Breast epithelium (tissue), 4 donors: ENCODE results near the gene FAM170B. TPM values are rescaled to one million over a fixed set of nuclear protein-coding genes. Genes with fewer than 3 reads are reported as not detected.
A peak's percentile ranks its signal among the peaks of the same experiment; 100 is the strongest.

Experiments used
- DNase-seq, 2 donors: peaks; one replicate each; pipeline ENCODE4 v3.0.0-alpha.2; 2019; ENCODE audit warnings: low spot score in 2 of 2
- H3K27ac ChIP-seq, 2 donors: fragments of 200-600 bp; sonication (generic) in 1 of 2; one replicate each; pipeline ENCODE4 v1.5.1; 2016 to 2019; ENCODE audit warnings: mild to moderate bottlenecking in 1 of 2
- H3K27me3 ChIP-seq, 2 donors: fragments of 200-600 bp; sonication (generic) in 1 of 2; one replicate each; pipeline versions ENCODE4 v1.5.1 to v1.6.0; 2017 to 2019; ENCODE audit warnings: control low read depth in 1 of 2, mild to moderate bottlenecking in 1 of 2
- H3K36me3 ChIP-seq: fragments of 200-600 bp; one replicate; pipeline ENCODE4 v1.5.1; 2019
- H3K4me1 ChIP-seq, 2 donors: fragments of 200-600 bp; sonication (generic); one replicate each; pipeline ENCODE4 v1.5.1; 2016 to 2019; ENCODE audit warnings: control low read depth in 1 of 2
- H3K4me3 ChIP-seq, 3 donors: fragments of 200-600 bp; sonication (generic); 1 replicate in 2 of 3; 2 replicates in 1 of 3; pipeline ENCODE4 v1.5.1; 2016 to 2019; ENCODE audit warnings: mild to moderate bottlenecking in 3 of 3, moderate library complexity in 2 of 3
- H3K9me3 ChIP-seq, 2 donors: fragments of 200-600 bp; sonication (generic) in 1 of 2; one replicate each; pipeline ENCODE4 v1.5.1; 2016 to 2019; ENCODE audit warnings: control low read depth in 1 of 2
- POLR2A ChIP-seq: fragments of 450-650 bp; IDR thresholded peaks from one replicate; pipeline ENCODE4 v1.6.1; 2016; ENCODE audit warnings: antibody characterized with exemption, mild to moderate bottlenecking, moderate library complexity
- POLR2AphosphoS5 ChIP-seq, 3 donors: sonication (generic); formaldehyde crosslinking; IDR thresholded peaks; one replicate each; pipeline ENCODE4 v1.6.1; 2017; ENCODE audit warnings: antibody characterized with exemption in 3 of 3
- intact Hi-C: fragments of 100-400 bp; cut with DNase I; formaldehyde crosslinking; loops from one replicate; pipeline ENCODE4 v1.15.1; 2023; ENCODE audit warnings: low total_unique reads
- total RNA-seq, 3 donors: library from RNA; depleted of rRNA; stranded (reverse); fragments of >200 nt; gene quantifications; one replicate each; pipeline ENCODE4 v1.1.0, GENCODE V29; 2016
- TF ChIP-seq, protein P1 (sequence below), 3 donors: fragments of 450-650 bp; IDR thresholded peaks; one replicate each; pipeline ENCODE4 v1.5.1; 2016 to 2017; ENCODE audit warnings: antibody characterized with exemption in 3 of 3, mild to moderate bottlenecking in 3 of 3, moderate library complexity in 3 of 3

The FAM170B gene
- total RNA-seq, 3 donors from 2014 or later: not detected

GRCh38 chr10:49136525-49136924, 2.7 kb upstream of the FAM170B start:
- H3K36me3 ChIP-seq: no peaks in the 10 kb centered on the region
- no peak for DNase-seq
- H3K9me3 ChIP-seq: no peaks in the 10 kb centered on the region
- H3K4me1 ChIP-seq: no peaks in the 10 kb centered on the region
- no peaks in the 10 kb centered on the region for H3K27me3 ChIP-seq
- no peak for TF ChIP-seq POLR2A
- TF ChIP-seq POLR2AphosphoS5 (IDR thresholded peaks at IDR 0.05): no peak
- TF ChIP-seq, protein P1, sequence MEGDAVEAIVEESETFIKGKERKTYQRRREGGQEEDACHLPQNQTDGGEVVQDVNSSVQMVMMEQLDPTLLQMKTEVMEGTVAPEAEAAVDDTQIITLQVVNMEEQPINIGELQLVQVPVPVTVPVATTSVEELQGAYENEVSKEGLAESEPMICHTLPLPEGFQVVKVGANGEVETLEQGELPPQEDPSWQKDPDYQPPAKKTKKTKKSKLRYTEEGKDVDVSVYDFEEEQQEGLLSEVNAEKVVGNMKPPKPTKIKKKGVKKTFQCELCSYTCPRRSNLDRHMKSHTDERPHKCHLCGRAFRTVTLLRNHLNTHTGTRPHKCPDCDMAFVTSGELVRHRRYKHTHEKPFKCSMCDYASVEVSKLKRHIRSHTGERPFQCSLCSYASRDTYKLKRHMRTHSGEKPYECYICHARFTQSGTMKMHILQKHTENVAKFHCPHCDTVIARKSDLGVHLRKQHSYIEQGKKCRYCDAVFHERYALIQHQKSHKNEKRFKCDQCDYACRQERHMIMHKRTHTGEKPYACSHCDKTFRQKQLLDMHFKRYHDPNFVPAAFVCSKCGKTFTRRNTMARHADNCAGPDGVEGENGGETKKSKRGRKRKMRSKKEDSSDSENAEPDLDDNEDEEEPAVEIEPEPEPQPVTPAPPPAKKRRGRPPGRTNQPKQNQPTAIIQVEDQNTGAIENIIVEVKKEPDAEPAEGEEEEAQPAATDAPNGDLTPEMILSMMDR (IDR thresholded peaks at IDR 0.05): no peak
- H3K27ac ChIP-seq: peak overlapping the region; percentile 32 to 71
- intact Hi-C loops: loop anchor here (5.0 kb wide), 1 partner anchor 389 kb away; no protein-coding TSS in a partner anchor
- no peak overlapping the region for H3K4me3 ChIP-seq

- H3K36me3 ChIP-seq: no peaks in the 10 kb centered on the region
- no peaks in the 10 kb centered on the region for H3K9me3 ChIP-seq
- H3K27me3 ChIP-seq: no peaks in the 10 kb centered on the region
- TF ChIP-seq POLR2AphosphoS5 (IDR thresholded peaks at IDR 0.05) (no peak), POLR2A (no peak)
- TF ChIP-seq, protein P1 (IDR thresholded peaks at IDR 0.05): no peak
- DNase-seq: no peak
- H3K27ac ChIP-seq: peak overlapping the region; percentile 59 to 71
- intact Hi-C loops: loop anchor here (5.0 kb wide), 1 partner anchor 388 kb away; no protein-coding TSS in a partner anchor
- H3K4me3 ChIP-seq: no peak overlapping the region
- H3K4me1 ChIP-seq: no peaks in the 10 kb centered on the region
Observed at GRCh38 chr10:49135575-49136313, 1.9 kb upstream of the FAM170B start.

GRCh38 chr10:49134327-49134726, 506 bp upstream of the FAM170B start:
- no peak for DNase-seq
- intact Hi-C loops: no loop called here
- Histone ChIP-seq H3K36me3 (no peaks in the 10 kb centered on the region), H3K27ac (no peak overlapping the region), H3K9me3 (no peaks in the 10 kb centered on the region), H3K4me3 (no peak overlapping the region), H3K27me3 (no peaks in the 10 kb centered on the region), H3K4me1 (no peaks in the 10 kb centered on the region)
- no peak for TF ChIP-seq POLR2A
- no peak for TF ChIP-seq POLR2AphosphoS5 (IDR thresholded peaks at IDR 0.05)
- TF ChIP-seq, protein P1 (IDR thresholded peaks at IDR 0.05): no peak

DNA sequence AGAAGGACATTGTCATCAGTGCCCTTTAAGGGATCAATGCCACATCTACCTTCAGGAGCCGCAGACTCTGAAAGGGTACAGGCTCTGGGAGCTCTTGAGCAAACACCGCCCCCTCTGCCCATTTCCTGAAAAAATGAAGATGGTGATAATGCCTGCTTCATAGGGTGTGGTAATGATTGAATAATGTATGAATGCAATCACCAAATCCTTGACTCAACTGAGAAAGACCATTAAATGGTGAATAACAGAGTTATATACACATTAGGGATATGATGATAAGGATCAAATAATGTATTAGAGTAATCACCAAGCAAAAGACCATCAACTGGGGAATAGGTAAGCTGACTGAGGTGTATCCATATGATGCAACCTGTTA, 1.5 kb downstream of the FAM170B start:
- TF ChIP-seq, protein P1 (IDR thresholded peaks at IDR 0.05): no peak
- TF ChIP-seq POLR2A: no peak
- Histone ChIP-seq H3K27me3 (no peaks in the 10 kb centered on the region), H3K4me3 (no peak overlapping the region), H3K27ac (no peak overlapping the region), H3K4me1 (no peaks in the 10 kb centered on the region), H3K9me3 (no peaks in the 10 kb centered on the region), H3K36me3 (no peaks in the 10 kb centered on the region)
- intact Hi-C loops: no loop called here
- no peak for DNase-seq

DNA sequence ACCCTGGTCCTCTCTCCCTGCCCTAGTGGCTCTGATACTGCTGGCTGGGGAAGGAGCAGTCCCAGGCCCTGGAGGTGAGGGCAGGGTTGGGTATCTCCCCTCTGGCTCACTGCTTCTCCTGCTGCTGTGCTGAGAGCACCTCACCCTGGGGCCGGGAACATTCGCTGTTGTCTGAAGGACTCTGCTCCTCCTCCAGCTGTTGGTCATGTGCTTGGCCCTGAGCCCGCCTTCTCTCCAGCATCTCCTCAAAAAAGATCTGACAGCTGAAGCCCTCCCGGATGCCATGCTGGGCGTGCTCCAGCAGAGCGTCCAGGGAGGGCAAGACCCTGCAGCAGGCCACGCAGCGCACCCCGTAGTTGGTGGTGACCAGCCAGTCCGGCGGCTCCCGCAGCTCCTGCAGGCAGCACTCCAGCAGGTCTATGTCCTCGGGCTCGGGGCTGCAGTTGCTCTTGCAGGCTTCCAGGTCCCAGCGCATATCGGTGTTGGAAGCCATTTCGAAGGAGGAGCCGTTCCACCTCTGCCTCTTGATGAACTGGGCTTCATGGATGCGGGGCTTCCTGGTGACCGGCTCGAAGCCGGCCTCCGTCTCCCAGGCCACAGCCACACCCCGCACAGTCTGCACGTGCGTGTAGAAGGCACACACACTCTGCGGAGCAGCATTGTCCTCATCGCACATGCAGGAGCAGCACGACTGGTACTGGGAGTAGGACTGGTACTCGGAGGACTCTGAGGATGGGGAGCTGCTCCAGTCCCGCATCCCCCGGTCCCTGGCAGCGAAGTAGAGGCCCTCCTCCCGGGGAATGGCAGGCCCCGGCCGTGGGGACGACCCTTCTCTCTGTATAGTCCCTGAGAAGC, 2.1 kb downstream of the FAM170B start:
- DNase-seq: no peak
- Histone ChIP-seq H3K4me1 (no peaks in the 10 kb centered on the region), H3K27ac (no peak overlapping the region), H3K27me3 (no peaks in the 10 kb centered on the region), H3K36me3 (no peaks in the 10 kb centered on the region), H3K9me3 (no peaks in the 10 kb centered on the region), H3K4me3 (no peak overlapping the region)
- TF ChIP-seq POLR2A: no peak
- TF ChIP-seq POLR2AphosphoS5 (IDR thresholded peaks at IDR 0.05): no peak
- TF ChIP-seq, protein P1 (IDR thresholded peaks at IDR 0.05): no peak
- intact Hi-C loops: no loop called here
